IMR-90 (cell line): ENCODE results near the gene DOK6. TPM values are rescaled to one million over a fixed set of nuclear protein-coding genes. Genes with fewer than 3 reads are reported as not detected.

Experiments used
- ATAC-seq: fragments of 200-7000 bp; cut with Tn5 transposase; 2 replicates; pipeline ENCODE4 v1.9.1; 2020; ENCODE audit warnings: low read depth, mild to moderate bottlenecking, moderate library complexity
- BruUV-seq: library from RNA; stranded (reverse); fragments of 400-500 nt; replicated peaks from 2 replicates; lab custom pipeline; 2021; lab: Mats Ljungman, UMichigan
- CTCF ChIA-PET: fragments of 300-600 bp; formaldehyde crosslinking; extraction: SDS; loops from one replicate; lab custom pipeline; 2021; ENCODE audit warnings: antibody characterized with exemption; lab: Yijun Ruan, JAX
- POLR2A ChIA-PET: fragments of 300-600 bp; sonication (Branson Sonifier 250); formaldehyde crosslinking; loops from one replicate; lab custom pipeline; 2022; ENCODE audit warnings: antibody characterized with exemption; ENCODE audit not compliant: unreplicated experiment; lab: Charles Lee
- DNase-seq: peaks from one replicate; pipeline ENCODE4 v3.0.0; 2013
- H2AFZ ChIP-seq: replicated peaks from 2 replicates; pipeline ENCODE3; 2013; ENCODE audit warnings: low read length, mild to moderate bottlenecking; ENCODE audit not compliant: poor library complexity
- H2AK5ac ChIP-seq: 2 replicates; pipeline ENCODE4 v1.6.1; 2013; ENCODE audit warnings: low read depth, low read length, inconsistent platforms
- H2AK9ac ChIP-seq: replicated peaks from 2 replicates; pipeline ENCODE3; 2013; ENCODE audit warnings: mild to moderate bottlenecking, low read depth, low read length, moderate library complexity; ENCODE audit not compliant: poor library complexity
- H2BK120ac ChIP-seq: 2 replicates; pipeline ENCODE4 v1.6.1; 2013; ENCODE audit warnings: low read depth, low read length, inconsistent platforms
- H2BK15ac ChIP-seq: 3 replicates; pipeline ENCODE4 v1.6.1; 2013; ENCODE audit warnings: low read depth, low read length, inconsistent platforms
- H2BK20ac ChIP-seq: 2 replicates; pipeline ENCODE4 v1.6.1; 2013; ENCODE audit warnings: low read depth, mild to moderate bottlenecking, inconsistent platforms, low read length, moderate library complexity
- H2BK5ac ChIP-seq: 2 replicates; pipeline ENCODE4 v1.6.1; 2013; ENCODE audit warnings: mild to moderate bottlenecking, low read depth, low read length, inconsistent platforms; ENCODE audit not compliant: poor library complexity, severe bottlenecking
- H3K14ac ChIP-seq: replicated peaks from 2 replicates; pipeline ENCODE4 v1.6.1; 2013; ENCODE audit warnings: low read depth, low read length, inconsistent platforms
- H3K18ac ChIP-seq: 2 replicates; pipeline ENCODE4 v1.6.1; 2013; ENCODE audit warnings: low read depth, low read length, control low read depth
- H3K23ac ChIP-seq: 2 replicates; pipeline ENCODE4 v1.6.1; 2013; ENCODE audit warnings: low read depth, low read length, inconsistent platforms
- H3K27ac ChIP-seq: 2 replicates; pipeline ENCODE4 v1.5.1; 2013; ENCODE audit warnings: mild to moderate bottlenecking, control low read depth, low read length; ENCODE audit not compliant: insufficient read depth
- H3K27me3 ChIP-seq: 2 replicates; pipeline ENCODE4 v1.6.1; 2013; ENCODE audit warnings: low read length; ENCODE audit not compliant: control insufficient read depth, insufficient read depth
- H3K36me3 ChIP-seq: 2 replicates; pipeline ENCODE4 v1.6.1; 2013; ENCODE audit warnings: low read length, mixed read lengths; ENCODE audit not compliant: control insufficient read depth, insufficient read depth
- H3K4ac ChIP-seq: 2 replicates; pipeline ENCODE4 v1.6.1; 2013; ENCODE audit warnings: low read depth, low read length, inconsistent platforms
- H3K4me1 ChIP-seq: 2 replicates; pipeline ENCODE4 v1.6.1; 2013; ENCODE audit warnings: low read length, mixed read lengths; ENCODE audit not compliant: control insufficient read depth, insufficient read depth
- H3K4me2 ChIP-seq: 2 replicates; pipeline ENCODE4 v1.6.1; 2013; ENCODE audit warnings: low read depth, mild to moderate bottlenecking, control low read depth, low read length, moderate library complexity
- H3K4me3 ChIP-seq: 2 replicates; pipeline ENCODE4 v1.5.1; 2013; ENCODE audit warnings: low read depth, mild to moderate bottlenecking, control low read depth, low read length, moderate library complexity; ENCODE audit not compliant: insufficient read depth
- H3K56ac ChIP-seq: 2 replicates; pipeline ENCODE4 v1.6.1; 2013; ENCODE audit warnings: low read length, inconsistent platforms; ENCODE audit not compliant: insufficient read depth; ENCODE audit errors: extremely low read depth
- H3K79me1 ChIP-seq, 2 experiments: 2 replicates each; pipeline ENCODE4 v1.6.1; 2013; ENCODE audit warnings: low read length in 2 of 2, inconsistent platforms in 1 of 2, low read depth in 1 of 2
- H3K9ac ChIP-seq: 2 replicates; pipeline ENCODE4 v1.6.1; 2013; ENCODE audit warnings: low read depth, low read length, control low read depth
- H3K9me1 ChIP-seq: 2 replicates; pipeline ENCODE4 v1.6.1; 2013; ENCODE audit warnings: low read length, inconsistent platforms; ENCODE audit not compliant: insufficient read depth
- H3K9me3 ChIP-seq: 2 replicates; pipeline ENCODE4 v1.6.1; 2013; ENCODE audit warnings: low read length; ENCODE audit not compliant: control insufficient read depth, insufficient read depth
- H4K20me1 ChIP-seq: 2 replicates; pipeline ENCODE4 v1.6.1; 2013; ENCODE audit warnings: low read length, inconsistent platforms; ENCODE audit not compliant: insufficient read depth
- H4K5ac ChIP-seq: 2 replicates; pipeline ENCODE4 v1.6.1; 2013; ENCODE audit warnings: mild to moderate bottlenecking, low read depth, low read length, control low read depth
- H4K8ac ChIP-seq, 2 experiments: 2 replicates each; pipeline ENCODE4 v1.6.1; 2013; ENCODE audit warnings: low read depth in 2 of 2, low read length in 2 of 2, control low read depth in 1 of 2, inconsistent platforms in 1 of 2
- H4K91ac ChIP-seq: 2 replicates; pipeline ENCODE4 v1.6.1; 2013; ENCODE audit warnings: low read depth, low read length, inconsistent platforms; ENCODE audit not compliant: insufficient read depth
- CHD1 ChIP-seq: IDR thresholded peaks from 2 replicates; pipeline ENCODE4 v1.6.1; 2012; ENCODE audit warnings: low read depth, low read length, improper control_type of control experiment
- FOS ChIP-seq: fragments of 150-350 bp; IDR thresholded peaks from 2 replicates; pipeline ENCODE4 v1.6.1; 2016; ENCODE audit warnings: low read depth, low read length
- MAFK ChIP-seq: IDR thresholded peaks from 2 replicates; pipeline ENCODE4 v1.6.1; 2012; ENCODE audit warnings: low read depth, low read length, improper control_type of control experiment
- MXI1 ChIP-seq: IDR thresholded peaks from 2 replicates; pipeline ENCODE4 v1.6.1; 2012; ENCODE audit warnings: low read depth, mild to moderate bottlenecking, low read length, moderate library complexity, borderline replicate concordance
- NFE2L2 ChIP-seq: fragments of 150-350 bp; IDR thresholded peaks from 2 replicates; pipeline ENCODE4 v1.6.1; 2016; ENCODE audit warnings: low read depth, mild to moderate bottlenecking, low read length
- POLR2A ChIP-seq: IDR thresholded peaks from 2 replicates; pipeline ENCODE4 v1.6.1; 2012; ENCODE audit warnings: mild to moderate bottlenecking, low read depth, low read length
- RAD21 ChIP-seq: IDR thresholded peaks from 2 replicates; pipeline ENCODE4 v1.6.1; 2012; ENCODE audit warnings: low read length, improper control_type of control experiment
- RCOR1 ChIP-seq: IDR thresholded peaks from 2 replicates; pipeline ENCODE4 v1.6.1; 2012; ENCODE audit warnings: mild to moderate bottlenecking, low read length, improper control_type of control experiment; ENCODE audit not compliant: insufficient replicate concordance
- RFX5 ChIP-seq: IDR thresholded peaks from 2 replicates; pipeline ENCODE4 v1.8.0; 2012; ENCODE audit warnings: low read depth, mild to moderate bottlenecking, low read length, moderate library complexity
- SMC3 ChIP-seq: fragments of 150-350 bp; IDR thresholded peaks from 2 replicates; pipeline ENCODE4 v1.6.1; 2016; ENCODE audit warnings: low read depth, mild to moderate bottlenecking, antibody characterized with exemption, low read length, moderate library complexity
- USF2 ChIP-seq: fragments of 150-350 bp; IDR thresholded peaks from 2 replicates; pipeline ENCODE4 v1.6.1; 2017; ENCODE audit warnings: mild to moderate bottlenecking, antibody characterized with exemption, low read length, low read depth
- WGBS, 2 experiments: methylation state at CpG; one replicate each; pipeline versions ENCODE4 v1.1.5 to v1.1.7; 2013; ENCODE audit warnings: missing lambda C conversion rate in 2 of 2; ENCODE audit not compliant: insufficient read length in 1 of 2; ENCODE audit errors: extremely low coverage in 2 of 2; 5-methylcytosine and 5-hydroxymethylcytosine counted together
- dilution Hi-C: fragments of 300-500 bp; cut with HindIII; formaldehyde crosslinking; loops from one replicate; pipeline ENCODE4 v1.14.3; 2018; ENCODE audit warnings: low sequenced_read_pairs; ENCODE audit not compliant: unreplicated experiment
- in situ Hi-C: fragments of 300-500 bp; cut with MboI; formaldehyde crosslinking; loops from 3 replicates; pipeline ENCODE4 v1.14.3; 2019; ENCODE audit warnings: low sequenced_read_pairs, inconsistent platforms, mixed read lengths
- intact Hi-C: fragments of 100-400 bp; cut with micrococcal nuclease; formaldehyde crosslinking; loops from 2 replicates; pipeline ENCODE4 v1.10.0; 2022
- polyA plus RNA-seq, 3 experiments: library from polyadenylated mRNA; depleted of rRNA; stranded (reverse); fragments of >200 nt; gene quantifications; 2 replicates each; pipeline ENCODE4 v1.2.3, GENCODE V29; 2012; ENCODE audit warnings: low replicate concordance in 1 of 3
- total RNA-seq: library from RNA; depleted of rRNA; stranded (reverse); fragments of >200 nt; gene quantifications from 2 replicates; pipeline ENCODE4 v1.2.3, GENCODE V29; 2012
- TF ChIP-seq, protein P1 (sequence below): fragments of 150-350 bp; IDR thresholded peaks from 2 replicates; pipeline ENCODE4 v1.6.1; 2016; ENCODE audit warnings: low read depth, mild to moderate bottlenecking, low read length, moderate library complexity, borderline replicate concordance
- TF ChIP-seq, protein P2 (sequence below): conservative IDR thresholded peaks from 2 replicates; pipeline ENCODE4 v1.5.1; 2012; ENCODE audit warnings: mild to moderate bottlenecking, low read depth, low read length, improper control_type of control experiment

Gene DOK6
- total and polyA plus RNA-seq, 2 of the 4 experiments (the other 2 are of a cell fraction), result 1.9 to 2.7 TPM

GRCh38 chr18:69659142-69659651, 258.5 kb downstream of the DOK6 start:
- no peak overlapping the region for H2BK15ac ChIP-seq
- H3K4me2 ChIP-seq, result no peak overlapping the region
- POLR2A ChIA-PET, result no interaction called here
- no peak overlapping the region for H4K91ac ChIP-seq
- no peak overlapping the region for H2BK5ac ChIP-seq
- no peak overlapping the region for H3K4ac ChIP-seq
- BruUV-seq, result no TSS peak
- no peaks in the 10 kb centered on the region for H3K9me3 ChIP-seq
- no peak overlapping the region for H2BK120ac ChIP-seq
- in situ Hi-C loops, result no loop called here
- H2AK5ac ChIP-seq, result no peak overlapping the region
- DNase-seq (no peak), ATAC-seq (no peak)
- H2BK20ac ChIP-seq, result no peak overlapping the region
- no peaks in the 10 kb centered on the region for H4K20me1 ChIP-seq
- no peak overlapping the region for H3K27ac ChIP-seq
- H3K27me3 ChIP-seq, result no peaks in the 10 kb centered on the region
- no peaks in the 10 kb centered on the region for H3K79me1 ChIP-seq
- no peak overlapping the region for H3K9ac ChIP-seq
- intact Hi-C loops, result no loop called here
- no peak overlapping the region for H2AK9ac ChIP-seq
- H3K14ac ChIP-seq, result no peak overlapping the region
- H3K23ac ChIP-seq, result no peak overlapping the region; the same call in 1 of the 2 replicates
- no peak overlapping the region for H3K18ac ChIP-seq
- no peak overlapping the region for H4K5ac ChIP-seq
- dilution Hi-C loops, result no loop called here
- H3K9me1 ChIP-seq, result no peaks in the 10 kb centered on the region; the same call in 1 of the 2 replicates
- H3K36me3 ChIP-seq, result no peaks in the 10 kb centered on the region
- TF ChIP-seq MAFK, result no peak
- no peak for TF ChIP-seq CHD1
- no peak for TF ChIP-seq RCOR1
- TF ChIP-seq, protein P1, sequence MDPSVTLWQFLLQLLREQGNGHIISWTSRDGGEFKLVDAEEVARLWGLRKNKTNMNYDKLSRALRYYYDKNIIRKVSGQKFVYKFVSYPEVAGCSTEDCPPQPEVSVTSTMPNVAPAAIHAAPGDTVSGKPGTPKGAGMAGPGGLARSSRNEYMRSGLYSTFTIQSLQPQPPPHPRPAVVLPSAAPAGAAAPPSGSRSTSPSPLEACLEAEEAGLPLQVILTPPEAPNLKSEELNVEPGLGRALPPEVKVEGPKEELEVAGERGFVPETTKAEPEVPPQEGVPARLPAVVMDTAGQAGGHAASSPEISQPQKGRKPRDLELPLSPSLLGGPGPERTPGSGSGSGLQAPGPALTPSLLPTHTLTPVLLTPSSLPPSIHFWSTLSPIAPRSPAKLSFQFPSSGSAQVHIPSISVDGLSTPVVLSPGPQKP, result no peak
- TF ChIP-seq USF2, result no peak
- TF ChIP-seq FOS, result no peak
- TF ChIP-seq RFX5, result no peak
- no peak for TF ChIP-seq SMC3
- no peak for TF ChIP-seq POLR2A
- no peak for TF ChIP-seq RAD21
- TF ChIP-seq NFE2L2, result no peak
- TF ChIP-seq MXI1, result no peak
- TF ChIP-seq, protein P2, sequence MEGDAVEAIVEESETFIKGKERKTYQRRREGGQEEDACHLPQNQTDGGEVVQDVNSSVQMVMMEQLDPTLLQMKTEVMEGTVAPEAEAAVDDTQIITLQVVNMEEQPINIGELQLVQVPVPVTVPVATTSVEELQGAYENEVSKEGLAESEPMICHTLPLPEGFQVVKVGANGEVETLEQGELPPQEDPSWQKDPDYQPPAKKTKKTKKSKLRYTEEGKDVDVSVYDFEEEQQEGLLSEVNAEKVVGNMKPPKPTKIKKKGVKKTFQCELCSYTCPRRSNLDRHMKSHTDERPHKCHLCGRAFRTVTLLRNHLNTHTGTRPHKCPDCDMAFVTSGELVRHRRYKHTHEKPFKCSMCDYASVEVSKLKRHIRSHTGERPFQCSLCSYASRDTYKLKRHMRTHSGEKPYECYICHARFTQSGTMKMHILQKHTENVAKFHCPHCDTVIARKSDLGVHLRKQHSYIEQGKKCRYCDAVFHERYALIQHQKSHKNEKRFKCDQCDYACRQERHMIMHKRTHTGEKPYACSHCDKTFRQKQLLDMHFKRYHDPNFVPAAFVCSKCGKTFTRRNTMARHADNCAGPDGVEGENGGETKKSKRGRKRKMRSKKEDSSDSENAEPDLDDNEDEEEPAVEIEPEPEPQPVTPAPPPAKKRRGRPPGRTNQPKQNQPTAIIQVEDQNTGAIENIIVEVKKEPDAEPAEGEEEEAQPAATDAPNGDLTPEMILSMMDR, result no peak
- 63% methylated on average over 4 of the region's 6 CpGs; no CpG with 5 or more reads in 1 of the 2 experiments for WGBS, 2 experiments
- H3K56ac ChIP-seq, result no peak overlapping the region
- H3K4me1 ChIP-seq, result peaks cover 2% of the 10 kb centered on the region; the same call in 1 of the 2 replicates
- no peak overlapping the region for H3K4me3 ChIP-seq
- CTCF ChIA-PET, result no interaction called here
- no peak overlapping the region for H4K8ac ChIP-seq
- no peak overlapping the region for H2AFZ ChIP-seq
